ENCODE data around the gene ERVV-1.

DNA sequence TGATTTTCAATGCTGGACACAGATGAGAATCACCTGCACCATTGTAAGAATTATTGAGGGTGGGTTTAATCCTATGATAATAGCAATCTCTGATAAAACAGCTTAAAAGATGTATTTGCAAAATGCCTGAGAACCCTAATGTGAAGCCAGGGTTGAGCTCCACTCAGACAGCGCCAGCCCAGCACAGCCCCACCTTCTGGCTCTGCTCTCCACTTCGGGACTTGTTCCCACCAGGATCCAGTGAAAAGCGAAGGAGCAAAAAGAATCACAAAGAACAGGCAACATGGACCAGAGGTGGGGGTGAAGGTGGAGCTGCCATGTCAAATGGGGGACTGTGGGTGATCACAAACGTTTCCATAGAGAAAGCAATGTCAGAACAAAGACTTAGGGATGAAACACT is 32.4 kb upstream of the ERVV-1 start:
- TF ChIP-seq EZH2 (IDR thresholded peaks at IDR 0.05; ENCODE audit: low read length, unreplicated experiment) = no peak
- TF ChIP-seq CTCF (conservative IDR thresholded peaks at IDR 0.05; ENCODE audit: low read depth, low read length) = no peak

All from PC-3 (cell line).